Measurements from ENCODE around the gene TOMM22.

TOMM22 gene

DNA sequence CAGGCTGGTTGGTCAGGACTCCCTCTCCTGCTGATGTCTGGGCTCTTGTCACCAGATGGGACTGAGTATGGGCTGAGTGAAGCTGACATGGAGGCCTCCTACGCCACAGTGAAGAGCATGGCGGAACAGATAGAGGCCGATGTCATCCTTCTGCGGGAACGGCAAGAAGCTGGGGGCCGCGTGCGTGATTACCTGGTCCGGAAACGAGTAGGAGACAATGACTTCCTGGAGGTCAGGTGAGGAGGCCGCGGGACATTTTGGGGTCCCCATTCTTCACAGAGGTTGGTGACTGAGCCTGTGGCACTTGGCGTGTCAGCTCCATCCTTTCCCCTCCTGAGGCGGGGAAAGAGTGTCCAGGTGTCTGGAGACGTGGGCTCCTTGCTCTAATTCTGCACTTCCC, 34.1 kb downstream of the TOMM22 start:
- no peak for DNase-seq

DNA sequence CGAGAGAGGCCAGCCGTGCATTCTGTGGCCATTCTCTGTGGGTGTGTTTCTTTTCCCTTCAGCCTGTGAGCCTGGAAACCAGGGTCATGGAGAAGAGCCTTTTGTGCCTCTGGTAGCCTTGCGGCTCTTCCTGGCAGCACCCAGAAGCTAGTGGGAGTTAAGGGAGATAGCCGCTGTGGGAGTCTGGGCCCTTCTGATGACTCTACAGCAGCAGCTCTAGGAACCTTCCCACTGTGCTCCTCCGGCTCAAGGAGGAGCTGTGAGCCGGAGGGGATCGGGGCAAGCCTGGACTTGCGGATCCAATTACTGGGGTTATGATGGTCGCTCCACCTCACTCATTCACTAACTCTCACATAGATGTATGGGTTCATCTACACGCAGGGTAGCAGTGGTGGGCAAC, 34.5 kb downstream of the TOMM22 start:
- no peak for DNase-seq

DNA sequence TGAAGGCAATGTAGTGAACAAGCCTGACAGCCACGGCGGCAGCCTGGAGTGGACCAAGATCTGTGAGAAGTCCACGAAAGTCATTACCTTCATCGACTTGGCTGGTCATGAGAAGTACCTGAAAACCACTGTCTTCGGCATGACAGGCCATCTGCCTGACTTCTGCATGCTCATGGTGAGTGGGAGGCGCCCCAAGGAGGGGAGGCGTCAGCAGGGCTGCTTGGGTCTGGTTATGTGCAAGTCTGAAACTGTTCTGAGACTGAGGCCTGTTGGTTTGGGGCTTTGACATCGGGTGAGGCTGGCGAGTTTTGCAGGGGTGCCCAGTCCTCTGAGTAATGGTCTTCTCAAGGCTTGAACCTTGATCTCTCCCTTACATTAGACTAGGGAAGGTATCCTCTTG, 35.1 kb downstream of the TOMM22 start:
- DNase-seq: no peak

DNA sequence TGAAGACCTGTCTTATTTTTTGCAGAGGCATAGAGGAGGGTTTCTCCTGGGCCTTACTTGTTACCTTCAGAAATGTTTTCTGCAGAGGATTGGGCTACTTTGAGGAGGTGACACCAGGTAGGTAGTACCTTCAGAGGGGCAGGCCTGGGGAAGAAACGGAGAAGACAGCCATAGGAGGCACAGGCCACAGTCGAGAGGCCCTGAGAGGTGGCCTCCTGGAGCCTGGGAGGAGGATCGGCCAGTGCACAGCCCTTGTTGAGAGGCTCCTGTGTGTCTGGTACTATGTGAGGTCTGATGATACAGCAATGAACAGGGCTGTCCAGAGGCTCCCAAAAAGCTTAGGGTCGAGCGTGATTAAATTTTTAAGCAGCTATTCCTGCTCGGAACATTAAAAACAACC, 35.5 kb downstream of the TOMM22 start:
- DNase-seq: no peak

DNA sequence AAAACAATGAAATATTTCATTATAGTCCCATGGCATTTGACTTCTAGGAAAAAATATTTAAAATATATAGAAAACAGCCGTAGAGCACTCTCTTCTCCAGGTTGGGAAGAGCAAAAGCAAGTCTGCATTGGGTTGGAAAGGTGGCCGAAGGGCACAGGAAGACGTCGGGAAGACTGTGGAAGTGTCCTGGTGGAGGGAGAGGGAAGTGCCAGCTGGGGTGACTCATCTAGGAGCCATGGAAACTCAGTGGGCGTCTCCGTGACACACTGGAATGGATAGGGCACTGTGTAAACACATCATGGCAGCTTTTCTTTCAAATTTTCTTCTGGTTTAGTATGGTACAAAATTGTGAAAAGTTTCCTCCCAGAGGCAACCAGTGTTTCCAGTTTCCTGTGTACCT, 36.7 kb downstream of the TOMM22 start:
- no peak for DNase-seq

DNA sequence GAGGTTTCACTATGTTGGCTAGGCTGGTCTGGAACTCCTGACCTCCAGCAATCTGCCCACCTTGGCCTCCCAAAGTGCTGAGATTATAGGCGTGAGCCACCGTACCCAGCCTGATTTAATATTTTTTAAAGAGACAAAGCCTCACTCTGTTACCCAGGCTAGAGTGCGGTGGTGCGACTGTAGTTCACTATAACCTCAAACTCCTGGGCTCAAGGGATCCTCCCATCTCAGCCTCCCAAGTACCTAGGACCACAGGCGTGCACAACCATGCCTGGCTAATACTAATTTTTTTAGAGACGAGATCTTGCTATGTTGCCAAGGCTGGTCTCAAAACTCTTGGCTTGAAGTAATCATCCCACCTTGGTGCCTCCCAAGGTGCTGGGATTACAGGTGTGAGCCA, 37.4 kb downstream of the TOMM22 start:
- DNase-seq: no peak

DNA sequence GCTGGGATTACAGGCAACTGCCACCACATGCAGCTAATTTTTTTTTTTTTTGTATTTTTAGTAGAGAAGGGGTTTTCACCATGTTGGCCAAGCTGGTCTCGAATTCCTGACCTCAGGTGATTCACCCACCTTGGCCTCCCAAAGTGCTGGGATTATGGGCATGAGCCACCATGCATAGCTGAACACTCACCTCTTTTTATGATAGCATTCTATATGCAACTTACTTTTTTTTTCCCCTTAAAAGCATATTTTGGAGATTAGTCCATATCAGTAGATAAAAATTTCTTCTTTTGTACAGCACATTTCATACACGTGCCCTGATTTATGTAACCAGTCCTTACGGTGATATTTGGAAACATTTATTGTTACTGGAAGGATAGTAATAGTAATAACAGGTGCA, 38.6 kb downstream of the TOMM22 start:
- DNase-seq: no peak

DNA sequence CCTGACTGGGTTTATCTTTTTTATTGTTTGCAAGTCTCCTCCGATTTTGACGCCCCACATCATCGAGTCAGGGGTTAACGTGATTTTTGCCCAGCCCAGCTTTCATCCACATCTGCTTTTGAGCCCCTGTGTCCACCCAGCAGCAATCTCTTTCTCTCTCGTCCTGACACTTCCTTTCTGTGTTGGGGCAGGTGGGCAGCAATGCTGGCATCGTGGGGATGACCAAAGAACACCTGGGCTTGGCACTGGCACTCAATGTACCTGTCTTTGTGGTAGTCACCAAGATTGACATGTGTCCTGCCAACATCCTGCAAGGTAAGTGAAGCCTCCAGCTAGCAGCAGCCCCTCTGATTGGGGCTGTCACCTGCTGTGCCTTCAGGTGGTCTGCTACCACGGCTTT, 39.8 kb downstream of the TOMM22 start:
- DNase-seq: no peak

DNA sequence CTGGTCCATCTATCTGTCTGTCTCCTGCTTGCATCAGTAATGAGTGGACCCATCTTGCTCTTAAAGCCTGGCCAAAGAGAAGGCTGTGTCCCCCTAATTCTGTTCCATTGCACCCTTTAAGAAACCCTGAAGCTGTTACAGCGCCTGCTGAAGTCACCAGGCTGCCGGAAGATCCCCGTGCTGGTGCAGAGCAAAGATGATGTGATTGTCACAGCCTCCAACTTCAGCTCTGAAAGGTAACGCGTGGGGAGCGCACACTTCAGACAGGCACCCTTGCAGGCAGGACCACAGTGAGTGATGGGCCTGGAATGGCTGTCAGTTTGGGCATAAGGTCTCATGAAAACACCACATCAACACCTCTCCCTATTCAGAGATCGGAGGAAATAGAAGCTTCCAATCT, 42.4 kb downstream of the TOMM22 start:
- DNase-seq: no peak

DNA sequence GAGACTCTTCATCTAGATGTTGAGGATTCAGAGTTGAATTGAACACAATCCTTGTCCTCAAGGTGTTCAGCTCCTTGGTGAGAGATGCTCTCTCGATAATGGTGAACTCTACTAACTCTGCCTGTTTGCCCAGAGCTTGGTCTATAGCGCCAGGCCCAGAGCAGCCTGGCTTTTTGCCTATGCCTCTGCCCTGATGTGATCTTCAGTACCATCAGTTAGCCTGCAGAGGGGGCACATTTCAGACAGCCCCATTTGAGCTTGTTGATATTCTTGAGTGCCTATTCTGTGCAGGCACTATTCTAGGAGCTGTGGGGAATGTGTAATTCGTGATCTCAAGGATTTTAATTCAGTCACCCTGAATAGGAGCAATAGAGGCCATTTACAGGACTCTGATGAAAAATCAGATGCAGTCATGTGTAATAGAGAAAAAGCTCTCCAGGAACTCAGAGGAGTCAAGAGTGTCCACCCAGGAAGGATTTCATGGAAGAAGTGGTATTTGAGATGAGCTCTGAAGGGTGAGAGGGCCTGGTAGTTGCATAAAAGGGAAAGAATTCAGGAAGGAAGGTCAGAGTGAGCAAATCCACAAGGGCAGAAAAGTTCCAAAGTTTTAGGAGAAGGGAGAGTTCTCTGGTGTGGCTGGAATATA, 43.3 kb downstream of the TOMM22 start:
- no peak for DNase-seq

DNA sequence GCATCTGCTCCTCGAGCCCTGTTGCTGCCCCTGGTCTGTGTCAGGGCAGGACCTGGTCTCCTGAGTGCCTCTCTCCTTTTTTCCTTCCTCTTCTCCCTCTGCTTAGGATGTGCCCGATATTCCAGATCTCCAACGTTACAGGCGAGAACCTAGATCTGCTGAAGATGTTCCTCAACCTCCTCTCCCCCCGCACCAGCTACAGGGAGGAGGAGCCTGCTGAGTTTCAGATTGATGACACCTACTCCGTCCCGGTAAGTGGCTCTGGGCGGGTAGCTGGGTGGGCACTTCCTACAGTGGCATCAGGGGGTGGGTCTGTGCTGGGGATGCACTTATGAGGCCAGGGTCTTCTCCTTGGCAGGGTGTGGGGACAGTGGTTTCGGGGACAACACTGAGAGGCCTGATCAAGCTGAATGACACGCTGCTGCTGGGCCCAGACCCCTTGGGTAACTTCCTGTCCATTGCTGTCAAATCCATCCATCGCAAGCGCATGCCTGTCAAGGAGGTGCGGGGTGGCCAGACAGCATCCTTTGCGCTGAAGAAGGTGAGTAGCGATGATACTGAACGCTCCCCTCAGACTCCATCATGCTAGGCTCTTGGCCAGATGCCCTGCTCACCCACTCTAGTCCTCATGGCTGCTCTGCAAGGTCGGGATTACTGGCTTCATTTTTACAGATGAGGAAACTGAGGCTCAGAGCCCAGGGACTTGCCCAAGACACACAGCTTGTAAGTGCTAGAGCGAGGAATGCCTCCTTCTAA, 44.3 kb downstream of the TOMM22 start:
- DNase-seq: no peak

DNA sequence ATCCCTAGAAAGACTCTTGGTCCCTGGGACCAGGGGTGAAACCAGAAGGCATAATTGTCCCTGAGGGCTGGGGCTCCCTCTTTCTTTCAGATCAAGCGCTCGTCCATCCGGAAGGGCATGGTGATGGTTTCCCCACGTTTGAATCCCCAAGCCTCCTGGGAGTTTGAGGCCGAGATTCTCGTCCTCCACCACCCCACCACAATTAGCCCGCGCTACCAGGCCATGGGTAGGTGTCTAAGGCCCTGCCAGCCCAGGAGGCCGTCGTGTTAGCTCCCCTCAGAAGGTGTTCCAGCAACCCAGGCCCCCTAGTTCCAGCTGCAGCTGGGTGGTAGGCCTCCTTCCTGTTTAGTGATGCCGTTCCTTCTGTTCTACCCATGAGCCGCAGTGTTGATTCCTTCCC, 45.4 kb downstream of the TOMM22 start:
- no peak for DNase-seq

DNA sequence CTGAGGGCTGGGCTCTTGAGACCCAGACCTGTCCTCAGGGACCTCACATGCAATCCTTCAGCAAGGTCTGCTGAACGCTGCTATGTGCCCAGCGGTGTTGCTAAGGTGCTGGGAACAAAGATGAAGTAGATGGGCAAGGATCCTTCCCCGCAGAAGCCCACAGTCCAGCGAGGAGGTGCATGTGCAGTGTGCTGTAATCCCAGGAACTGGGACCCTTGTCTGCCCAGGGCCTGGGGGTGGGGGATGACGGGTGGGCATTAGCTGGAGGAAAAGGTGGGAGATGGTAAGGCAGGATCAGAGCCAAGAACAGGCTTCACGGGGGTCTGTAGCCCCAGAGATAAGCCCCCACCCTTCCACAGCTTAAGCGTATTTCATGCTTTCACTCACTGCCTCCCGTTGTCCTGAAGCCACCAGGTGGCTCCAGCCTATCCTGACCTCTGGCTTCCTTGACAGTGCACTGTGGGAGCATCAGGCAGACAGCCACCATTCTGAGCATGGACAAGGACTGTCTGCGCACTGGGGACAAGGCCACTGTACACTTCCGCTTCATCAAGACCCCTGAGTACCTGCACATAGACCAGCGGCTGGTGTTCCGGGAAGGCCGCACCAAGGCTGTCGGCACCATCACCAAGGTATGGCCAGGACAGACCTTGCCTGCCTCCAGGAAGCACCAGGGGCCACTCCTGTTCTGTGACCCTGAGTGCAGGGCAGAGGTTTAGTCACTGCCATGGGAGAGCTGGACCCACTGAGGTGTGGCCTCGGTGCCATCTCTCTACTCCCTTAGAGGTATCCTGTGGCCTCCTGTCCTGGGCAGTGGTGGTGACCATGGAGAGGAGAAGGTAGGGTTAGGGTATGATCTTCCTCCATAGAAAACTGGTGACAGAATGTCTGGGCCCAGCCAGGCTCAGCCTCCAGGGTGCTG, 46.0 kb downstream of the TOMM22 start:
- no peak for DNase-seq

DNA sequence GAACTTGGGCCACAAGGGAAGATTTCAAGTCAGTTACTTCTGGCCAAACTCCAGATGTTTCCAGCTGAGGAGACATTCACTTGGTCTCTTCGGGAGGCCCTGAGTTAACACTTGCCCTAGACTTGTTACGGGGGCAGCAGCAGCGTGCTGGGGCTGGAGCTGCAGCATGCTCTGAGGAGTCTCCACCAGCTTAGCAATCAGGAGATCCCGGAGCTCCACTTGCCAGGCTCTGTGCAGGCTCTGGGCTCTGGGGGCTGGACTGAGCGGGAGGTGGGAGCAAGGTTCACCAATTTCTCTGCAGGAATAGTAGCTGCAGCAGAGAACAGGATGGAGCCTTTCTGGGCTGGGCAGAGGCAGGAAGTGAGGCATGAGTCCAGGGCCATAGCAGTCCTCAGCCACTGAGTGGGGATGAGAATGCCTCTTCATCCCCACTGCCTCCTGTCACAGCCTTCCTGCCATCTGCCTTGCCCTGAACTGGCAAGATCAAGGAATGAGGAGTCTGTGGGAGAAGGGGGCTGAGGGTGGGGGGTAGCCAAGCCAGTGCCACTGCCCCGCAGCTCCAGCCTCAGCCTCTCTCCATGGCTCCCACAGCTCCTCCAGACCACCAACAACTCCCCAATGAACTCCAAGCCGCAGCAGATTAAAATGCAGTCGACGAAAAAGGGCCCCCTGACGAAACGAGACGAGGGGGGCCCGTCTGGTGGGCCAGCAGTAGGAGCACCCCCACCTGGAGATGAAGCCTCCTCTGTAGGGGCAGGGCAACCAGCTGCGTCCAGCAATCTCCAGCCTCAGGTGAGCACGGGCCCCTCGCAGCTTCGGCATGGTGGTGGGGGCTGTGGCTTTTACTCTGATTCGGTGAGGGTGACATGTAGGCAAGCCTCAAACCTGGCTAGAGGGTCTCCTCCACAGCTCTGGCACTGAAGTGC, 47.4 kb downstream of the TOMM22 start:
- no peak for DNase-seq

DNA sequence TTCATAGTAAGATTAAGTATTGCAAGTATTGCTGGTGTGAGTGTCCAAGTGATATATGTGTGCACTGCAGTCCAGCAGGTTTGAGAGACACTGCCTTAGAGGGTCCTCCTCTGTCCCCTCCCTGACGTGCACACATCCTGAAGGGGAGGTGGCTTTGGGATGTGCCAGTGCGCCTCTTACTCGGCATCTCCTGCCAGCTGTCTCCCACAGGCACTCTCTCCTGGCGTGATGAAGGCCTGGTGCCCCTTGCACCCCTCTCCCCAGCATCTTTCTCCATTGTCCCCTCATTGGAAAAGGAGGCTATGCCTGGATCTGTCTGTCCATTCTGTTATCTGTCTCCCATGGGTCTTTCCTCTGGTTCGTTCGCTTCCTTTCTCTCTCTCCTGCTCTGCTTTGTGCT, 48.2 kb downstream of the TOMM22 start:
- DNase-seq: no peak

DNA sequence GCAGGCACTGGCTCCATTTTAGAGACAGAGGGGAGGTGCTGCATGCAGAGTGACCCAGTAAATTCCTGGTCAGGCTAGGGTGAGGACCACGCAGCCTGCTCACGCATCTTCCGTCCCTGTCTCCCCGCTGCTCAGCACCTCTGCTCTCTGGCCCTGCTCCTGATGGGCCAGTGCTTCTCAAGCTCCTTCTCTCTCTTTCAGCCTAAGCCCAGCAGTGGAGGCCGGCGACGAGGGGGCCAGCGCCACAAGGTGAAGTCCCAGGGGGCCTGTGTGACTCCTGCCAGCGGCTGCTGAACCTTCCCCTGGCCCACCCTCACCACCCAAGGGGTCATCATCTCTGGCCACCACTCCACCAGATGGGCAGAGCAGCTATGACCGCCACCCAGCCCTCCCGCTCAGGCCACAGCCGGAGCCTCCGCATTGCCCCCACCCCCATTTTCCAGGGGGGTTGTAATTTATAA, 48.7 kb downstream of the TOMM22 start:
- no peak for DNase-seq

DNA sequence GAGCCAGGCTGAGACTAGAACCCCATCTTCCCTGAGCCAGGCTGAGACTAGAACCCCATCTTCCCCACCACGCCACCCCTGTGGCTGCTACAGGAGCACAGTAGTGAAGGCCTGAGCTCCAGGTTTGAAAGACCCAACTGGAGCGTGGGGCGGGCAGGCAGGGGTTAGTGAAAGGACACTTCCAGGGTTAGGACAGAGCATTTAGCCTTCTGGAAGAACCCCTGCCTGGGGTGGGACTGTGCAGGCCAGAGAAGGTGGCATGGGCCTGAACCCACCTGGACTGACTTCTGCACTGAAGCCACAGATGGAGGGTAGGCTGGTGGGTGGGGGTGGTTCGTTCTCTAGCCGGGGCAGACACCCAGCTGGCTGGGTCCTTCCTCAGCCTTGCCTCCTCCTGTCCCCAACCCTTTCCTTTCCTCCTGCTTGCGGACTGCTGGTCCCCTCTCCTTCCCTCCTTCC, 50.0 kb downstream of the TOMM22 start:
- DNase-seq: no peak

DNA sequence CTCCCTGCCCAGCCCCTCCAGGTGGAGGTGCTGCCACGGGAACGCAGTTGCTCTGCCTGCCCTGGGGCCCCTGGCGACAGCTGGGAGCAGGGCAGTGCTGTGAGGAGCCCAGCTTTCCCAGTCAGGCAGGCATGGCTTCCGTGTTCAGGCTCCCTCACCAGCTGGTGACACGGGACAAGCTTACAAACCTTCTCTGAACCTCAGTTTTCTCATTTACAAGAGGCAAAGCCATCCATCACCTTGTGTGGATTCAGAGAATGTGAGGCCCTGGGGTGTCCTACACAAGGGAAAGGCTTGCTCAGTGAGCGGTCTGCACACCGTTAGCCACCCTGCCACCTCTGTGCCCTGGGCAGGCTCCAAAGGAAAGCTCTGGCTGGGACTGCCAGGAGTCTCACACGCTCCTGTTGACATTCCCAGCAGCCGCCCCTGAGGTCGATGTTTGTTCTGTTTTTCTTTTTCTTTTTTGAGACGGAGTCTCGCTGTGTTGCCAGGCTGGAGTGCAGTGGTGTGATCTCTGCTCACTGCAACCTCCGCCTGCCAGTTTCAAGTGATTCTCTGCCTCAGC, 50.6 kb downstream of the TOMM22 start:
- no peak for DNase-seq

DNA sequence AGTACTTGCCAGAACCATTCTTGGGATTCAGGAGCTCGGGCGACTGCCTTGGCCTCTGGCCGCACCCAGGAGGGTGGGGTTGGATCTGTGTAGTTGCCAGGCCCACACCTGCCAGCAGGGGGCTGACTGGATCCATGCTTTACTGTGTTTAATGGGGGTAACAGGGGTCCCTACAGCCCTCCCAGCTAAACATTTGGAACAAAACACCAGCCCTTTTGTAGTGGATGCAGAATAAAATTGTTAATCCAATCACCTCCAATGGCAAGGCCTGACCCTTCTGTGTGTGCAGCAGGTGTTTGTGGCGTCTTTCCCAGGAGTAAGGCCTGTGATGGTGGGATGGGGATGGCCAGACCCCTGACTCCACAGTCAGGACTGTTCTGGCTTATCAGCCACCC, 51.6 kb downstream of the TOMM22 start:
- no peak for DNase-seq

DNA sequence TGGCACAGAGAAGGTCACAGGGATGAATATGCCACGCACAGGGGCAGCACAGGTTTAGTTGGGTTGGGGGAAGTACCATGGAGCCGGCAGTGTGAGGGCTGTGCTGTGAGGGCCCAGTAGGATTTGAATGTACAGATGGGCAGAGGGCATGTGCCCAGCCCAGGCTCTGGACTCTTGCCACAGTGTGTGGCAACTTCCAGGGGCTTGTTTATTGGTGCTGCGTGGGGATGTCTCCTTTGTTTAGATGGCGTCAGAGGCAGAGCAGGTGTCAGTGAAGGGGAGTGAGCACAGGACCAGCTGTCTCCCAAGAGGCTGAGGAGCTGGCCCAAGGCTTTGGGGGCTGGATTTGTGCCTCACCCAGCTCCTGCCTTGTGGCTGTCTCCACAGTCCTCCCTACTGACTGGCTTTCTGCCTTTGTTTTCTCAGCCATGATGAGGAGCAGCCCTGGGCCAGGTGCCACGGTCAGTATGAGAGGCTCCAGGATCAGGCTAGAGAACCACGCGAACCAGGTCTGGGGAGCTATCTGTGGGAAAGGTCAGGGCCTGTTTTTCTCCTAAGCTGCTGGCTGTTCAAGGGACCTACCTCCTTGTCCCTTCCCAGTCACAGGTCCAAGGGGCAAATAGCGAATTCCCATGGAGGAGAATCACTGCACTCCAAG, 52.1 kb downstream of the TOMM22 start:
- DNase-seq: no peak

DNA sequence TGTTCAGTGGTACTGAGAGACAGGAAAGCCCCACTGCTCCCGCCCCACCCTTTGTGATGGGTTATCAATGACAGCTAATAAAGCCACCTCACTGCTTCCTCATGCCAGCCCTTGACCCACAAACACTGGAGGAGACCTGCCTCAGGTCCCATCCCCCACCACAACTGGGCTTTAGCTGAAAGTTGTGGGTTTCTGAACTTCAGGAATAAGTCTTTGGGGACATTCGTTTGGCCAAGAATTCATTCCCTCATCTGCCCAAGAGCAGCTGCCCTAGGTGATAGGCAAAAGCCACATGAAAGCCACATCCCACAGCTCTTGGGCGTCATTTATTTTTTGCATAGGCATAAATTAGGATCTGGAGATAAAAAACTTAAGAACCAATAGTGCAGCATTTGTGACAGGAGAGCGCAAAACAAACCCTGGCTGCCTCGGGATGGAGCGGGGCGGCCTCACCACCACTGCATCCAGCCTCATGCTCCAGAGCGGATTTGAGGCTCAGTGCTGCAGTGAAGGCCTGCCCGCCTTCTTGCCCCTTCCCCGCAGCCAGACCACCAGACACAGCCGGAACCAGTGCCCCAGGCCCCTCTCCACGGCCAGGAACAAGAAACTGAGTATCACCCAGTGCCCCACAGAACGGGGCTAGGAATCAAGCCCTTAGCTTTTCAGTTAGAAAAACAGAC, 52.8 kb downstream of the TOMM22 start:
- no peak for DNase-seq
